ENCODE measurements around the gene PHLDB3. TPM values are rescaled to one million over a fixed set of nuclear protein-coding genes. Genes with fewer than 3 reads are reported as not detected.

Gene PHLDB3
- total RNA-seq, 2 donors from 2014 or later: 43.5 to 54.5 TPM

- intact Hi-C loops (cut with DNase I): no loop called here
- Histone ChIP-seq H3K27me3 (replicated peaks; ENCODE audit: insufficient read depth) (no peaks in the 10 kb centered on the region), H3K4me1 (replicated peaks) (no peaks in the 10 kb centered on the region), H3K36me3 (no peaks in the 10 kb centered on the region), H3K27ac (no peak overlapping the region), H3K4me3 (no peak overlapping the region), H3K9me3 (no peaks in the 10 kb centered on the region)
- DNase-seq (ENCODE audit: low spot score): no peak
- TF ChIP-seq POLR2A (IDR thresholded peaks at IDR 0.05) (no peak), CTCF (IDR thresholded peaks at IDR 0.05) (no peak), POLR2AphosphoS5 (IDR thresholded peaks at IDR 0.05) (no peak)
- WGBS: 56% methylated on average over 5 of the region's 5 CpGs
Measured at GRCh38 chr19:43471091-43471490, 33.5 kb downstream of the PHLDB3 start.

- Histone ChIP-seq H3K4me3 (no peak overlapping the region), H3K27me3 (replicated peaks; ENCODE audit: insufficient read depth) (no peaks in the 10 kb centered on the region), H3K9me3 (no peaks in the 10 kb centered on the region), H3K4me1 (replicated peaks) (no peaks in the 10 kb centered on the region), H3K36me3 (no peaks in the 10 kb centered on the region), H3K27ac (no peak overlapping the region)
- TF ChIP-seq POLR2A (IDR thresholded peaks at IDR 0.05) (no peak), CTCF (IDR thresholded peaks at IDR 0.05) (no peak), POLR2AphosphoS5 (IDR thresholded peaks at IDR 0.05) (no peak)
- no peak for DNase-seq (ENCODE audit: low spot score)
- intact Hi-C loops (cut with DNase I): no loop called here
- 59% methylated on average over 10 of the region's 10 CpGs for WGBS
Measured at GRCh38 chr19:43470288-43470687, 34.3 kb downstream of the PHLDB3 start.

- no peak for DNase-seq (ENCODE audit: low spot score)
- no peaks in the 10 kb centered on the region for H3K36me3 ChIP-seq
- H3K27ac ChIP-seq: no peak overlapping the region
- H3K4me1 ChIP-seq (replicated peaks): no peaks in the 10 kb centered on the region
- H3K4me3 ChIP-seq: no peak overlapping the region
- no peaks in the 10 kb centered on the region for H3K9me3 ChIP-seq
- H3K27me3 ChIP-seq (replicated peaks; ENCODE audit: insufficient read depth): no peaks in the 10 kb centered on the region
- 70% methylated on average over 1 of the region's 1 CpG for WGBS
- intact Hi-C loops (cut with DNase I): no loop called here
- no peak for TF ChIP-seq POLR2AphosphoS5 (IDR thresholded peaks at IDR 0.05)
- TF ChIP-seq CTCF (IDR thresholded peaks at IDR 0.05): no peak
- TF ChIP-seq POLR2A (IDR thresholded peaks at IDR 0.05): no peak
Measured at GRCh38 chr19:43469160-43469480, 35.4 kb downstream of the PHLDB3 start.

- TF ChIP-seq POLR2AphosphoS5 (IDR thresholded peaks at IDR 0.05): no peak
- no peak for TF ChIP-seq CTCF (IDR thresholded peaks at IDR 0.05)
- no peak for TF ChIP-seq POLR2A (IDR thresholded peaks at IDR 0.05)
- no peaks in the 10 kb centered on the region for H3K9me3 ChIP-seq
- no peak overlapping the region for H3K27ac ChIP-seq
- WGBS: 97% methylated on average over 4 of the region's 4 CpGs
- no peaks in the 10 kb centered on the region for H3K36me3 ChIP-seq
- no peak for DNase-seq (ENCODE audit: low spot score)
- intact Hi-C loops (cut with DNase I): no loop called here
- no peak overlapping the region for H3K4me3 ChIP-seq
- no peaks in the 10 kb centered on the region for H3K4me1 ChIP-seq (replicated peaks)
- no peaks in the 10 kb centered on the region for H3K27me3 ChIP-seq (replicated peaks; ENCODE audit: insufficient read depth)
Measured at GRCh38 chr19:43468354-43469159, 36.0 kb downstream of the PHLDB3 start.

GRCh38 chr19:43467730-43468129, 36.8 kb downstream of the PHLDB3 start:
- WGBS: 82% methylated on average over 4 of the region's 4 CpGs
- intact Hi-C loops (cut with DNase I): no loop called here
- no peak for DNase-seq (ENCODE audit: low spot score)
- H3K4me3 ChIP-seq: no peak overlapping the region
- H3K27ac ChIP-seq: no peak overlapping the region
- H3K27me3 ChIP-seq (replicated peaks; ENCODE audit: insufficient read depth): no peaks in the 10 kb centered on the region
- no peaks in the 10 kb centered on the region for H3K9me3 ChIP-seq
- TF ChIP-seq POLR2AphosphoS5 (IDR thresholded peaks at IDR 0.05) (no peak), POLR2A (IDR thresholded peaks at IDR 0.05) (no peak), CTCF (IDR thresholded peaks at IDR 0.05) (no peak)
- no peaks in the 10 kb centered on the region for H3K4me1 ChIP-seq (replicated peaks)
- no peaks in the 10 kb centered on the region for H3K36me3 ChIP-seq
